ENCODE measurements around the gene ATXN1.

ATXN1 gene

DNA sequence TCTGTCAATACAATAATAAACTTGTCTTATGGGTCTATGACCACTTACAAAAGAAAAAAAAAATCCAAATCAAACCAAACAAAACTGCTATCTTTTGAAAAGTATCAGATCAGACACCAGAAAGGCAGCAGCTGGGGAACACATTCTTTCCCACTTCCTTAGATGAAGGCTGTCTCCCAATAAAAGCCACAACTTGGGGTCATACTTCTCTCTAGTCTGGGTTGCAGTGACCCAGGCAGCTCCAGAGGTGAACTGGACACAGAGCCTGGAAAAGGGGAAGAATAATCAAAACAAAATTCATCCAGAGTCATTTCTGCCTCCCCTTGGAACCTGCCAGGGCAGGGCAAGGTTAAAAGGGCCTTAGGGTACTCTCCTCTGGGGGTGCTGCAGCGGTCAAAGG is 19.1 kb downstream of the ATXN1 start:
- no peak for DNase-seq

DNA sequence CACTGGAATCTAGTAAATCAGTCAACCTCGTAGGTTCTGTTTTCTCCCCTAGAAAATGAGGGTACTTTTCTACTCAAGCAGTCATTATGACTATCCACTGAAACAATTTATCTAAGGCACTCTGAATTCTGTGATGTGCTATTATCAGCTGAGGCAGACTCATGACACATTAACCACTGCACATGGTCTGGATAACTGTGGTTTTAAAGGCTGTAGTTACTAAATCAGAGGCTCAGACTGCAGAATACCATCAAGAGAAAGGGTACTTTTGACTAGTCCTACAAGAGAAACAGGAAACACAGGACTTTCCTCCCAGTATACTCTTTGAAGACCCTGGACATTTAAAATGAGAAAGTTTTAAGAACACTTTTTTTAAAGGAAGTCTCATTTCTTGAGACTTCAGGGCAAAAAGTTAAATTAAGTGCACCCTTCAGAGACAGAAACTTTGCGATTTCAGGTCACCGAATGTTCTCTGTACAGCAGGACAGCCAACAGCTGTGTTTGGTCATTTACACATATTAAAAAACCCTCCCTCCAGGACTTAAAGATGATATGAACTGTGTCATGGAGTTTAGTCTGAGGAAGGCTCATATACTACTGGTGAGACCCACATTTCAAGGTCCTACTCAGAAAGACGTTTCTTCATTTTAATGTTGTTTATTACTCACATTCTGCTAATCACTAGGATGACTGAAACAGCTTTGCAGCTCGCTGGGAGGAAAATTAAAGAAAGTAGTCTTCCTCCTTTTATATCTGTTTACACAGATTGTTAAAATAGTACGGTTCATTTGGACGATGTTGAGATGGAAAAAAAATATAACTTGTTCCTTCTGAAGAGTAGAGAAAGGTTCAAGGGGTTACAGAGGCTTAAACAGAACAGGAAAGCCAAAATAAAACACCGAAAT is 19.9 kb downstream of the ATXN1 start:
- DNase-seq = peak; percentile 79

DNA sequence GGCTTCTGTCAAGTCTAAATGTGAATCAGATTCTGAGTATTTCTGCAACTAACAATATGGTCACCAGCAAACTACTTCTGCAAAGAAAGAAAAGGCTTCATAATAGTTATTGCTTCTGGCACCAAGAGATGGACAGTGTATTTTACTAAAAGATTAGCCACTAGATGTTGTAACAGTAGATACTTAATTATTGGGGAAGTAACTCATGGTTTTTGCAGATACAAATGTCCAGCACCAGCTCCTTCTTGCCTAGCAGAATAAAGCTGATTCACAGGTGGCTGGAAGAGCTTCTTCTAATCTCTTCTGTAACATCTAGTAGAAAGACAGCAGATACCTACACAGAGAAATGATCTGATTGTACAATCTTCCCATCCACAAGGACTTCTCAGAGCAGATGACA is 21.2 kb downstream of the ATXN1 start:
- DNase-seq = no peak

DNA sequence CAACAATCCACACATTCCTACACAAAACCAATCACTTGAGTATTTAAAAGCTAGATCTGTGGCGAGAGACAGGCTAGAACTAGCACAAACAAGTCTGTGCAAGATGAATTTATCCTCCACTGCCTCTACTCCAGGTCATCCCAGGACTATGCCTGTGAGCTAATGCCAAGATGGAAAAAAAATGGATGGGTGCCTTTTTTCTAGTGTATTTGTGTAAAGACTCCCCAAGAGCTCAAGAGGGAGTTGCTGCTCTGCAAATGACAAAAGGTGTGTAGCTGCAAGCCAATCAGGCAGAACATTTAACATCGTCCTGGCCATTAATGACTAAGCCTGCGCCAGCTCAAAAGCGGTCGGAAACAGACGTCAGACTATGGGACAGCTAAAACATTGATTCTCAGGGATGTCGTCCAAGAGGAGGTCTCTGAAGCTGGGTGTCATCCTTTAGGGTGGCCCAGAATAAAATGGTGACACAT is 21.9 kb downstream of the ATXN1 start:
- DNase-seq = no peak

DNA sequence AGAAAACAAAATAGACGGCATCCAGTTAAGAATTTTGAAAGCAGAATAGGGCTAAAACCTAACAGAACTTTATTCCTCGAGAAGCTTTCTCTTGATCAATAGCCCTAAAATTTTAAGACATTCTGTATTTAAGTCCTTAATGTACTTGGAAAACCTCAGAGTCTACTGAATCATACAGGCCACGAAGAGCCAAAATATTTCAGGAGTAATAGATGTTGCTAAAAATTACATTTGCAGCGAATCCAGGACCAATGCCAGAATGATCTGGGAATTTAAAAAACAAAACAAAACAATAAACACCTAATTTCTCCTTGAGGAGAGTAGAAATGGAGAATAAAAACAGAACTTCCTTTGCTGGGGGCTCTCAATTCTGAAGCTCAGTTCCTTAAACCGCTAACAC is 23.3 kb downstream of the ATXN1 start:
- no peak for DNase-seq

DNA sequence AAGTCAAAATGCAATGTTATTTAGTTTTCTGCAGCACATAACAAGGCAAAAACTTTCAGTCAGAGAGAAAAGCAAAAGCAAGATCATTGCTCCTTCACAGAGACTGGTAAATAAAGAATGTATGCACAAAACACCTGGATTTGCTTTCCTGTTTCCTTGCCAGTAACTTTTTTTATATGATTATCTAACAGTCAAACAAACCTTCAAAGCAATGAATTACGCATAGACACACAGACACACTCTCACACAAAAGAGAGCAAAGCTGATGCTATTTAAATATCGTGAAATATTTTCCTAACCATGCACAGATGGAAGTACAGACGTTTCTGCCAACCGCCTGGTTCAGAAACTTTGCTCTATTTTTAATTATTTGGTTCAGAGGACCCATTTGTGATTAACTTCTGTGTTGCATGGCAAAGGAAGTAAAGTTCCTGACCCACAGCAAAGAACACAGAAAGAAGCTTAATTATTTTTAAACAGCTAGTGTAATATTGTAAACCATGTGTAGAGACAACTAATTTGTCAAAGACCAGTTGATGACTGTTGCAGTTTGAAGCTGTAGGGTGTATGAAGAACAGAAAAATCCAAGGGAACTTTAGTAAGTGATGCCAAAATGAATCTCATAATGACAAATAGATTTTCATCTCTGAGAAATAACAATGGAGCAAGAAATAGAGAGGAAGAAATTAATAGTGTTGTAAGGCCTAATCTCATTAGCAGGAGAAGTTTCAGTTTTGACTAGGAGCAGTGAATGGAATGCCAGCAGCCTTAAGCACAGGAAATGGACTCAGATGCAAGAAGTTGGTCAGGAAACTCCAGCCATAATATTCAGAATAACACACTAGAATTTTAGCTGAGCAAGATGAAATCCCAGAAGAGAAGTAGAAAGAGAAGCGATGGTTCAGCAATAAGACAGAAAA is 24.1 kb downstream of the ATXN1 start:
- DNase-seq = peak; percentile 58

DNA sequence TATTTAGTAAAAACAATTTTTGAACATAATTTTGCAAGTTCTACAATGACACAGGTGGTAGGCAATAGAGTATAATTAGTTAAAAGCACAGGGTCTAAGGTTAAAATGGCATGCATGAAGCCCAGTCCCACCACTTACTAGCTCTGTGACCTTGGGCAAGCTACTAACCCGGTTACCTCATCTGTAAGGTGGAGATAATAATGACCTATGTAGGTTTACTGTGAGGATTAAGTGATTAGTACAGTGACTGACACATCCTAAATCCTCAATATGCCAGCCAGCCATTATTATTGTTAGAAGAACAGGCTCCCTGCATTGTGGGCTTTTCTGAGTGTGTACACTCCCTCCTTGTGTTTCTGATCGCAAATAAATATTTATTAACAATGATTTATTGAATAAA is 26.2 kb downstream of the ATXN1 start:
- no peak for DNase-seq

DNA sequence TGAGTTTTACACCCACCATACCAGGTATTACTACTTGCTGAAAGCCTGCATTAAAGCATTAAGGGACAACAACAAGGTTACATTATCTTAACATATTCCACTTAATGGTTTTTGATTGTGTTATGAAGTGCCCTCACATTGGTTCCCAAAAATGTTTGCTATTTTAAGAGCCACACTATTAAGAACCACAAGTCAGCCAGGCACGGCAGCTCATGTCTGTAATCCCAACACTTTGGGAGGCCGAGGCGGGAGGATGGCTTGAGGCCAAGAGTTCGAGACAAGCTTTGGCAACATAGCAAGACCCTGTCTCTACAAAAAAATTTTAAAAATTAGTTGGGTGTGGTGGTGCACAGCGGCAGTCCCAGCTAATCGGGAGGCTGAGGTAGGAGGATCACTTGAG is 28.2 kb downstream of the ATXN1 start:
- no peak for DNase-seq

DNA sequence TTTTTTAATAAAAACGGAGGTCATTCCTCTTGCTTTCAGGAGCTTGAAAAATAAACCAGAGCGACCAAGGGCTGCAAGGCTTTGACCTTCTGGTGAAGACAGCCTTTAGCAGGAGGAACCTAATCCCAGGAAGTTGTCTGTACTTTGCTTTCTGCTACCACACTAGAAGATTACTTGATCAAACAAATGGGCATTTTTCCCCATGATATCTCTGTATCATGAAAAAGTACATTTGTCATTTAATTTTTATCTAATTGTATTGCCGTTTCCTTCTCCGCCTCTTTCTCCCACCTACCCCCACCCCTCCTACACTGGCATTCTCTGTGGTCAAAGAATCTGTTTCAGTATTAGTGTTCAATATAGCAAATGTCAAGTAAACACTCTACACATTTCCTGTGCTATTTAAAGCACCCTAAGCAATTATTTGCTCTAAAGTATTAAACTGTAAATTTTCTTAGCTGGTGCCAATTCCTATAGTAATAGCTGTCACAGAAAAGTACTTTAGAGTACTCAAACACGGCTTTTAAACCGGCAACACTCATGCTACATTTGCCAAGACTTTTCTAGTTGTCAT is 29.7 kb downstream of the ATXN1 start:
- DNase-seq = no peak

DNA sequence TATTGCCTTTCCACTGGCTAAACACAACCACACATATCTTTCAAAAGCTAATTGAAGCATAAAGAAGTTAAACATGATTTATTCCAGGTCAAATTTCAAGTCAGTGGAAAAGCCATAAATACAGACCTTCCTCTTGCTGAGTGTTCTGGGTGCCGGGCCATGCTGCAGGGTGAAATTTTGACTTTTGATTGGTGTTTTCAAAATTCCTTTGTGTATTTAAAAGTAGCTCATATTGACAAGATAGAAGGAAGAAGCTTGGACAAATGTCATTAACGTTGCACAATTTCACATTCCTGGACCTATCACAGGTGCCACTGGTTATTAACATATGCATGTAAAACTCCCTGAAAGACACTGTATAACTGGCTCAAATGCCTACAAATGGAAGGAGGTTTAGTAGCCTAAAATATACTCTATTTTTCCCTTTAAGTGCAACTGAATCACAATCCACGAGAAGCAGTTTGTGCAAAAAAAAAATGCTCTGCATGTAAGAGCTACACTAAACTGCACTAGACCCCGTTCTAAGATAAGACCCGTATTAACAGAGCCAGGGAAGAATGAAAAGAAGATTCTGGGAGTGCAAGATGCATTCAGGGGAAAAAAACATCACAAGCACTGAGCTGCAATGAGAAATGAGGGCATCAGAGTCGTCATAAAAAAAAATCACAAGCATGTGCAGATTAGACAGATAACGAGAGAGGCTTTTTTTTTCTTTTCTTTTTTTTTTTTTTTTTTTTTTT is 30.4 kb downstream of the ATXN1 start:
- DNase-seq = no peak

DNA sequence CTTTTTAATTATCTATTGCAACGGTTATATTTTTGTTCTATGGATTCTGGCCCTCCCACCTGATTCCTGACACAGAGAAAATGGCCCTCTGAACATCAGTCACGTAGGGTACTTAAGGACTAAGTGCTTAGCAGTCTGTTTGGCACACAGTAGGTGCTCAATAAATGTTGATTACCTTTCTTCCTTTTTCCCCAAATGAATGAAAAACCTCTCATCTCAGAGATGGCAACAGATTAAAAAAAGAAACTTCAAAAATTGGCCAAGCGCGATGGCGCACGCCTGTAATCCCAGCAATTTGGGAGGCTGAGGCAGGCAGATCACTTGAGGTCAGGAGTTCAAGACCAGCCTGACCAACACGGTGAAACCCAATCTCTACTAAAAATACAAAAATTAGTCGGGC is 31.5 kb downstream of the ATXN1 start:
- no peak for DNase-seq

DNA sequence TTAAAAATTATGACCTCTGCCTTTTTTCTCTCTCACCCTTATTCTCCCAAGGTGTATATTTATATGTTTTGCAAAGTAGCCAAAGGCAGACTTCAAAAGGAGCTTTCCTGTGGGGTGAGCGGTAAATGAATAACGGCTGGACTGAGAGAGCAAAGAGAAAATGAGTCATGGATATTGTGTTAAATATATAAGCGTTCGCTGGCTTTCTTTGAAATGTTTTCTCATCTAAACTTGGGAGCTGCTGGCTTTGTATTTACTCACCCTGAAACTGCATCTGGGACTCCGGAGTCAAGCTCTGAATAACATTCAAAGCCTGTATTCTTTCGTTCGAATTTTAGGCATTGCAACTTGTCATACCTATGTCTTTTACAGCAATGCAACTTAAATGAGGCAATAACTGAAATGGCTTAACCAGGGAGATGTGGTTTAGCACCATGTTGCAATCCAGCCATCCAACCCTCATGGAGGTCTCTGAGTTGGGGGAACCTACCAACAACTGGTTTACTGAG is 32.0 kb downstream of the ATXN1 start:
- peak; percentile 60 for DNase-seq

DNA sequence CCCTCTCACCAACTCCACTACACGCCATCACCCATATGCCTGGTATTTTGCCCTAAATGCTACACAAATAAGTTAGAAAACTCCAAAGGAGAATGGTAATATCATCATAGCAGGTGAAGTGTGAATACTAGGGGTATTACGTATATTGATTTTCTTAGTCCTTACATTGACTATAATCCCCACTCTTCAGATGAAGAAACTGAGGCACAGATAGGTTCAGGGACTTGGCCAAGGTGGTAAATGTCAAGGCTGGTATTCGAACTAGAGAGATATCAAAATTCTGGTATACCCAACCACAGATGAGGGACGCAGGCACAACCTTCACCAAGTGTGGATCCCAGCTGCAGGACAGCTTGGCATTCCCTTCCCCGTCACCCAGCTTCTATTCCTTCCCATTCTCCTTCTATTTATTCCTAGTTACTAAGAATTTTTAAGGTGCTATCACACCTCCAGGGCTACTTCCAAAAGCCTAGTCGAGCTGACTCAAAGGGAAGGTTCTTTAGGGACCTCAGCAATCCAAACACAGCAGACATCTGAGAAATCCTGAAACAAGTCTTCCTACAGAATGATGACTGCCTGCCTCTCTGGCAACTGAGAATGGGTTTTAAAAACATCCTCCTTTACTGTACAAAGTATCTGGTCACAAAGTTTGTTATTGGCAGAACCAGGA is 32.6 kb downstream of the ATXN1 start:
- no peak for DNase-seq

DNA sequence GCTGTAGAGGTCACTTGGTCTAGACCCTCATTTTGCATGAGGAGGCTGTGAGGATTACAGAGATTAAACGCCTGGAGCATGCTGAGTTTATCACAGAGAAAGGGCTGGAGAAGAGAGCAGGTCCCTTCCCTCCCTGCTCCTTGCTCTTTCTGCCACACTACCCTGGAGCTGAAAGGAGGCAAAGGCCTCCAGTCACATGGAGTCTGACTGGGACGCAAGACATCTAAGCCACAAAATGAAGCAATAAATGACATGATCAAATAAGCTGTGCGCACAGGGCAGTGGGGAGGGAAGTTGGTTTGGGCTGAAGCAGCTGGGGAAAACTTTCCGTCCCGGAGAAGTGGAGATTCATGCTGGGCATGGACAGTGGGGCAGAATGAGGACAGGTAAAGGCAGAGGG is 33.3 kb downstream of the ATXN1 start:
- DNase-seq = peak; percentile 92

DNA sequence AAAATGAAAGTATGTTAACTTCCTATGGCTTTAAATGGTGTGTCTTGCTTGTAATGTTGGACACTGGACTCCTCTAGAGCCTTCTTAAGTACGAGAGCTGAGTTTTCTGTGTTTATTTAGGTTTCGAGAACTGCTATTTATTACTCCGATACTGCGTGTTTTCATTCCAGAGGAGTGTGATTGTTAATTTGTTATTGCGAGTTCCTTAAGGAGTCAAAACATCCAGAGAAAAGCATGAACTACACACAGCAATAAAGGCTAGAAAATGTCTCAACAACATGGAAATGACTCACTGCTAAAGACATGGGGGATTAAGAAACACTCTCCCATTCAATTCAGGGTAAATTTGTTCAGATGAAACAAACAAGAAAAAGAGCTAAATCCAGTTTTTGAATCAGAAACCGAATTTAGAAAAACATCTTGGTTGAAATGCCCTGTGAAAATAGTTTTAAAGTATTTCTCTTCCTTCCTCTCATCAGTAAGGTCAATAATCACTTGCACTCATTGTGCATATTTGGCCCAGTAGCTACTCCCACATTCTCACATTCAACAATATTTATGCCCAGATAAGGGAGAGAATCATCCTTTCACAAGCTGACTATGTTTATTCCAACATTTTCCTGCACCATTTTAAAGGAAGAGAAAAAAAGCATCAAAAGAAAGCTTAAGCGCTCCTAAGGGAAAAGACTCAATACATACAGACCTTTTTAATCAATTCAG is 36.0 kb downstream of the ATXN1 start:
- DNase-seq = peak; percentile 74

DNA sequence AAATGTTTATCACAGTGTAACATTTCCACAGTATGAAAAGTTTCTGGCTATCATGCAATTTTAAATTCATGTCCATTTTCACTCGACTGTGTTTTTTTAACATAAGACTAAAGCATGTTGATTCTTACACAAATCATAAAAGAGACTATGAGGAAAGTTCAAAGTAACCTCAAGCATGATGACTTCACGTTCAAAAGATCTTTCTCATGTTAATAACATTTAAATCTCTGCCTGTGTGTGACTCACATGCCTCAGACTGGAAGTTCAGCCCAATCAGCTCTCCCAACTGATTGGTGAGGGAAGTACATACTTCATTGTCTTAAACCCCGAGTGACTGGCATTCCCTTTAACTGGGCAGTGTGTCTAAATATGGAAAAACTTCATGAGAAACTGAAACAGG is 37.4 kb downstream of the ATXN1 start:
- DNase-seq = peak; percentile 93

DNA sequence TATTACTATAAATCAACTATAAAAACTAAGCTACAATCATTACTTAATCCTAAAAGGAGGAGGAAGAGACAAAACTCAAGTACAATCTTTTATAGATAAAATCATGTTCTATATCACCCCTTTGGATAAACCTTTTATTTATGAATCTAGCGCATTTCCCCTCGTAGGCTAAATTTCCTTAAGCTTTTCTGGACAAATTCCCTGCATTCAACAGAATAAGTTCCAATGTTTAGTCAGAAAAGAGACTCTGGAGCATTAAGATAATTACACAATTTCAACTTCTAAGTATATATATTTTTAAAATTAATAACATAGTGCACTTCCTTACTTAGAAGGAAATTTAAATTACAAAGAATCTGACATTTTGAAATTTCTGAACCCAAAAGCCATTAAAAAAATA is 37.9 kb downstream of the ATXN1 start:
- DNase-seq = no peak

DNA sequence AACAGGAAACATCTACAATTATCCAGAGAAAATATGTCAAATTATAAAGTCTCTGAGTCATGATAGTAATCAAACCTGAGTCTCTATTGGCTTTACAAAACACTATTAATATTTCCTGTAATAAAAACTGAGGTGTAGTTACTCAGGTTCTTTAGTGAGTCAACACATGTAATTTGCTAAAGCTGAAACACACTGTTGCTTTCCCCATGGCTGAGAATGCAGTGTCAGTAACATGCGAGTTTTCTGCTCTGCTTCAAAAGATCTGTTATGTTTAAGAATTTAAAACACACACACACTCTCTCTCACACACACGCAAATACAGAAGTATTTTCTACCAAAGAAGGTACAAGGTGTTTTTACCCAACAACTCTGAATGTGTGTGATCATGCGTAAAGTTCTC is 38.6 kb downstream of the ATXN1 start:
- DNase-seq = no peak

DNA sequence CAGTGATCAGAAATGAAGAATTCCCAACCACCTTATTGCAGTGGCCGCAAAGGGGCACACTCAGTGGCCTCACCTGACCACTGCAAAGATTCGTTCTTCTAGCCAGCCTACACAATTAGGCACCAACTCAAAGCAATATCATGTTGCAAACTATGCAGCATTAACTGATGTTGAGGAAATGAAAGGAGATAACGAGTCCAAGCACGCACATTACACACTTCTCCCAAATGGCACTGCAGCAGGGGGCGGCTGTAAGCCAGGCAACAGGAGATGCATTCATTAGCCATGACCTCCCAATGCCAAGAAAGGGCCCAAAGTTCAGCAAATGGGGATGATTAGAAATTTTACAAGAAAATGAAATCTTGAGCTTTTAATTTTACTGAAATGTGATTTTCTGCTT is 39.3 kb downstream of the ATXN1 start:
- DNase-seq = no peak

DNA sequence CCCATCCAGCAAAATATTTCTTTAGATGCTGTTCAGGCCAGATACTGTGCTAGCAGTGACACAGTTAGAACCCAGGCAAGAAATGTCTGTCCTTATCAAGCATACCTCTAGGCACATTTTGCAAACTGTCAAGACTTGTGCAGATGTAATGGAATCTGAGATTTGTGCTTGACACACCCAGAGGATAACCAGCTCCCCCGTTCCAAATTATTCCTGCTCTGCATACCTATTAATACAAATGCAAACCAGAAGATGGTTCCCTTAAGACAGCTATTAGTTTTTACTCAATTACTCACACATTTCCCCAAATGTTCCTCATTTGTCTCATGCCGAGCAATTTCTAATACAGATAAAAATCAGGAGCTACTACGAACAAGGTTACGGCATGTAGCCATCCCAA is 40.4 kb downstream of the ATXN1 start:
- DNase-seq = no peak

DNA sequence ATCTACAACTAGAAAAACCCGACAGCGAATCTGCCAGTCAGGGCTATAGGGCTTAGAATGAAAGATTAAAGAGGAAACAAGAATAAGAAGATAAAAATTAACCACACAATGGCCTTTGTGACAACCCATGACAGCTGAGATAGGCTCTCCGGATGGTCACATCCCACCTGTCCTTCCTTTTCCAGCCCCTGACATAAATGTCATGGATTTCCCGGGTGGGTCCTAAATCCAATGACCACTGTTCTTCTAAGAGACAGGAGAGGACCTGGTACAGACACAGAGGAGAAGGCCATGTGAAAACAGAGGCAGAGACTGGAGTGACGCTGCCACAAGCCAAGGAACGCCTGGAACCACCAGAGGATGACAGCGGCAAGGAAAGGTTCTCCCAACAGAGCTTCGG is 41.8 kb downstream of the ATXN1 start:
- no peak for DNase-seq

Measured in suppressor macrophage treated with lipopolysaccharide for 4 hours (primary cell).